ENCODE results near the gene STX16. TPM values are rescaled to one million over a fixed set of nuclear protein-coding genes. Genes with fewer than 3 reads are reported as not detected.

STX16 gene
- total RNA-seq, 2 donors from 2014 or later = 91.6 to 114 TPM

DNA sequence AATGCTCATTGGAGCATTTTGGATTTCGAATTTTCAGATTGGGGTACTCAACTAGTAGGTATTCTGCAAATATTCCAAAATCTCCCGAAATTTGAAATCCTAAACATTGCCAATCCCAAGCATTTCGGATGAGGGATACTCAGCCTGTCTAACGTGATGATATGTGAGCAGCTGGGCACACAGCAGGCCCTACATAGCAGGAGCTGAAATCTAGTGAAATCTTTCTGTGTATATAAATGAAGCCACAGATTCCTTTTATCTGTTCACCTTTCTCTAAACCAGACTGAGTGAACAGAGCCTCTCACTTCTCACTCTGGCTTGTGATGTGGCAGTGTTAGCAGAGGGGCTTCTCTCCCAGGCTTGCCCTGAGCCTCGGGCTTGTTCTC is 17.8 kb downstream of the STX16 start:
- Histone ChIP-seq H3K9ac (ENCODE audit: extremely low read depth, low read length, poor library complexity, severe bottlenecking) (no peak overlapping the region), H3K36me3 (ENCODE audit: control insufficient read depth, insufficient read depth, low read length) (peaks cover 52% of the 10 kb centered on the region), H3K9me3 (ENCODE audit: control insufficient read depth, low read length) (no peaks in the 10 kb centered on the region), H3K27ac (ENCODE audit: low read depth, low read length) (peak overlapping the region; percentile 34), H3K4me3 (ENCODE audit: low read length) (no peak overlapping the region), H3K27me3 (ENCODE audit: control insufficient read depth, insufficient read depth, low read length, poor library complexity, severe bottlenecking) (no peaks in the 10 kb centered on the region), H3K4me1 (ENCODE audit: control insufficient read depth, insufficient read depth, low read length) (peaks cover 16% of the 10 kb centered on the region)
- TF ChIP-seq, protein P1, sequence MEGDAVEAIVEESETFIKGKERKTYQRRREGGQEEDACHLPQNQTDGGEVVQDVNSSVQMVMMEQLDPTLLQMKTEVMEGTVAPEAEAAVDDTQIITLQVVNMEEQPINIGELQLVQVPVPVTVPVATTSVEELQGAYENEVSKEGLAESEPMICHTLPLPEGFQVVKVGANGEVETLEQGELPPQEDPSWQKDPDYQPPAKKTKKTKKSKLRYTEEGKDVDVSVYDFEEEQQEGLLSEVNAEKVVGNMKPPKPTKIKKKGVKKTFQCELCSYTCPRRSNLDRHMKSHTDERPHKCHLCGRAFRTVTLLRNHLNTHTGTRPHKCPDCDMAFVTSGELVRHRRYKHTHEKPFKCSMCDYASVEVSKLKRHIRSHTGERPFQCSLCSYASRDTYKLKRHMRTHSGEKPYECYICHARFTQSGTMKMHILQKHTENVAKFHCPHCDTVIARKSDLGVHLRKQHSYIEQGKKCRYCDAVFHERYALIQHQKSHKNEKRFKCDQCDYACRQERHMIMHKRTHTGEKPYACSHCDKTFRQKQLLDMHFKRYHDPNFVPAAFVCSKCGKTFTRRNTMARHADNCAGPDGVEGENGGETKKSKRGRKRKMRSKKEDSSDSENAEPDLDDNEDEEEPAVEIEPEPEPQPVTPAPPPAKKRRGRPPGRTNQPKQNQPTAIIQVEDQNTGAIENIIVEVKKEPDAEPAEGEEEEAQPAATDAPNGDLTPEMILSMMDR (conservative IDR thresholded peaks at IDR 0.05) = no peak
- Mint-ChIP-seq H3K27ac (peak overlapping the region; percentile 90), H3K4me3 (no peak overlapping the region), H3K27me3 (ENCODE audit: insufficient read depth) (no peaks in the 10 kb centered on the region), H3K36me3 (ENCODE audit: low read depth) (peaks cover 41% of the 10 kb centered on the region), H3K4me1 (peaks cover 42% of the 10 kb centered on the region), H3K9me3 (no peaks in the 10 kb centered on the region)
- DNase-seq = no peak
- WGBS, 2 experiments (ENCODE audit: insufficient coverage in 1 of 2, insufficient read length in 1 of 2) = 63 to 73% methylated on average over 3 to 5 of the region's 5 CpGs

- Mint-ChIP-seq H3K4me3 (peak overlapping the region; percentile 16), H3K36me3 (ENCODE audit: low read depth) (peaks cover 42% of the 10 kb centered on the region), H3K27me3 (ENCODE audit: insufficient read depth) (no peaks in the 10 kb centered on the region), H3K4me1 (peaks cover 42% of the 10 kb centered on the region), H3K9me3 (no peaks in the 10 kb centered on the region), H3K27ac (peak overlapping the region; percentile 90)
- H3K4me3 ChIP-seq (ENCODE audit: low read length) = no peak overlapping the region
- no peaks in the 10 kb centered on the region for H3K9me3 ChIP-seq (ENCODE audit: control insufficient read depth, low read length)
- TF ChIP-seq, protein P1 (conservative IDR thresholded peaks at IDR 0.05) = no peak
- H3K36me3 ChIP-seq (ENCODE audit: control insufficient read depth, insufficient read depth, low read length) = peaks cover 58% of the 10 kb centered on the region
- H3K9ac ChIP-seq (ENCODE audit: extremely low read depth, low read length, poor library complexity, severe bottlenecking) = no peak overlapping the region
- H3K4me1 ChIP-seq (ENCODE audit: control insufficient read depth, insufficient read depth, low read length) = peaks cover 16% of the 10 kb centered on the region
- WGBS, 2 experiments (ENCODE audit: insufficient coverage in 1 of 2, insufficient read length in 1 of 2) = 30 to 43% methylated on average over 7 to 16 of the region's 16 CpGs
- H3K27me3 ChIP-seq (ENCODE audit: control insufficient read depth, insufficient read depth, low read length, poor library complexity, severe bottlenecking) = no peaks in the 10 kb centered on the region
- peak overlapping the region; percentile 34 for H3K27ac ChIP-seq (ENCODE audit: low read depth, low read length)
- DNase-seq = peak; percentile 90
These were observed 18.4 kb downstream of the STX16 start for GRCh38 chr20:58669287-58670006.

DNA sequence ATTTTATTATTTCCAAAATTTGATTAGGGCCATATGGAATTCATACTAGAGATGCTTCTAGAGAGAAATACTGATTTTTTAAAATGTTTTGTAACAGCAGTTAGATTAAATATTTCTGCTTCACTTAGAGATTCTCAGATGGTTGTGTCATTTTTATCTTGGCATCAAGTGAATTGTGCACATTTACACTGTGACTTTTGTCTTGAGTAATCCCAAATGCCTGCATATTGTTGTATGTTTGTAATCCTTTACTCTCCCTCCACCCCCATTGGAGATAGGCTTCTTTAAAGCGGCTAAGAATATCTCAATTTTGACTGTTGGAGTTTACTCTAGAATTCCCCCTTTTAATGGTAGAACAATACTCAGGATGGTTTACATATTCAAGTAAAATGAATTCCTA is 19.0 kb downstream of the STX16 start:
- Mint-ChIP-seq H3K4me1 (peaks cover 42% of the 10 kb centered on the region), H3K27me3 (ENCODE audit: insufficient read depth) (no peaks in the 10 kb centered on the region), H3K9me3 (no peaks in the 10 kb centered on the region), H3K36me3 (ENCODE audit: low read depth) (peaks cover 48% of the 10 kb centered on the region), H3K27ac (peak overlapping the region; percentile 90), H3K4me3 (no peak overlapping the region)
- DNase-seq = no peak
- no peak overlapping the region for H3K4me3 ChIP-seq (ENCODE audit: low read length)
- no peaks in the 10 kb centered on the region for H3K27me3 ChIP-seq (ENCODE audit: control insufficient read depth, insufficient read depth, low read length, poor library complexity, severe bottlenecking)
- no CpG with 5 or more reads among the region's 1 CpG for WGBS, 2 experiments (ENCODE audit: insufficient coverage in 1 of 2, insufficient read length in 1 of 2)
- peaks cover 61% of the 10 kb centered on the region for H3K36me3 ChIP-seq (ENCODE audit: control insufficient read depth, insufficient read depth, low read length)
- peaks cover 16% of the 10 kb centered on the region for H3K4me1 ChIP-seq (ENCODE audit: control insufficient read depth, insufficient read depth, low read length)
- no peaks in the 10 kb centered on the region for H3K9me3 ChIP-seq (ENCODE audit: control insufficient read depth, low read length)
- H3K9ac ChIP-seq (ENCODE audit: extremely low read depth, low read length, poor library complexity, severe bottlenecking) = no peak overlapping the region
- no peak overlapping the region for H3K27ac ChIP-seq (ENCODE audit: low read depth, low read length)
- TF ChIP-seq, protein P1 (conservative IDR thresholded peaks at IDR 0.05) = no peak
